MG63 (cell line): ENCODE measurements around the gene ESYT2. TPM values are rescaled to one million over a fixed set of nuclear protein-coding genes. Genes with fewer than 3 reads are reported as not detected.

Experiments used
- DNase-seq: peaks from one replicate; pipeline ENCODE4 v3.0.0-alpha.2; 2020
- H3K27me3 ChIP-seq: fragments of 250-450 bp; sonication (Bioruptor Pico); 2 replicates; pipeline ENCODE4 v1.5.1; 2020; ENCODE audit warnings: mild to moderate bottlenecking, moderate library complexity
- H3K36me3 ChIP-seq: fragments of 250-450 bp; sonication (Bioruptor Pico); 2 replicates; pipeline ENCODE4 v1.5.1; 2020; ENCODE audit warnings: mild to moderate bottlenecking, moderate library complexity
- H3K4me3 ChIP-seq: fragments of 250-450 bp; sonication (Bioruptor Pico); 2 replicates; pipeline ENCODE4 v1.5.1; 2020; ENCODE audit warnings: mild to moderate bottlenecking, moderate library complexity
- H3K9me3 ChIP-seq: fragments of 250-450 bp; sonication (Bioruptor Pico); 2 replicates; pipeline ENCODE4 v1.5.1; 2020; ENCODE audit warnings: mild to moderate bottlenecking, moderate library complexity
- total RNA-seq: library from RNA; depleted of rRNA; stranded (reverse); fragments of >200 nt; shearing (Covaris generic); gene quantifications from 2 replicates; pipeline ENCODE4 v1.2.3, GENCODE V29; 2014; ENCODE audit warnings: low replicate concordance

Gene ESYT2
- total RNA-seq, 1 experiment from 2014 or later: 38.2 TPM

- no peaks in the 10 kb centered on the region for H3K36me3 ChIP-seq
- no peaks in the 10 kb centered on the region for H3K9me3 ChIP-seq
- no peak overlapping the region for H3K4me3 ChIP-seq
- no peaks in the 10 kb centered on the region for H3K27me3 ChIP-seq
- DNase-seq: no peak
Measured at GRCh38 chr7:158771213-158771834, 58.0 kb downstream of the ESYT2 start.

- 0 out of 2 replicates have a peak, but pooled peaks cover 2% of the 10 kb centered on the region for H3K36me3 ChIP-seq
Measured at GRCh38 chr7:158767707-158768106, 61.6 kb downstream of the ESYT2 start.

GRCh38 chr7:158766570-158767281 is 62.6 kb downstream of the ESYT2 start:
- Histone ChIP-seq H3K4me3 (no peak overlapping the region), H3K27me3 (no peaks in the 10 kb centered on the region), H3K9me3 (no peaks in the 10 kb centered on the region), H3K36me3 (0 out of 2 replicates have a peak, but pooled peaks cover 2% of the 10 kb centered on the region)
- DNase-seq: no peak

More at GRCh38 chr7:158767707-158768106, 61.6 kb downstream of the ESYT2 start:
- no peaks in the 10 kb centered on the region for H3K27me3 ChIP-seq
- no peak overlapping the region for H3K4me3 ChIP-seq
- H3K9me3 ChIP-seq: no peaks in the 10 kb centered on the region
- no peak for DNase-seq

- no peak for DNase-seq
- H3K36me3 ChIP-seq: 0 out of 2 replicates have a peak, but pooled peaks cover 3% of the 10 kb centered on the region
- H3K9me3 ChIP-seq: no peaks in the 10 kb centered on the region
- no peak overlapping the region for H3K4me3 ChIP-seq
- no peaks in the 10 kb centered on the region for H3K27me3 ChIP-seq
Measured at GRCh38 chr7:158765020-158765419, 64.3 kb downstream of the ESYT2 start.

DNA sequence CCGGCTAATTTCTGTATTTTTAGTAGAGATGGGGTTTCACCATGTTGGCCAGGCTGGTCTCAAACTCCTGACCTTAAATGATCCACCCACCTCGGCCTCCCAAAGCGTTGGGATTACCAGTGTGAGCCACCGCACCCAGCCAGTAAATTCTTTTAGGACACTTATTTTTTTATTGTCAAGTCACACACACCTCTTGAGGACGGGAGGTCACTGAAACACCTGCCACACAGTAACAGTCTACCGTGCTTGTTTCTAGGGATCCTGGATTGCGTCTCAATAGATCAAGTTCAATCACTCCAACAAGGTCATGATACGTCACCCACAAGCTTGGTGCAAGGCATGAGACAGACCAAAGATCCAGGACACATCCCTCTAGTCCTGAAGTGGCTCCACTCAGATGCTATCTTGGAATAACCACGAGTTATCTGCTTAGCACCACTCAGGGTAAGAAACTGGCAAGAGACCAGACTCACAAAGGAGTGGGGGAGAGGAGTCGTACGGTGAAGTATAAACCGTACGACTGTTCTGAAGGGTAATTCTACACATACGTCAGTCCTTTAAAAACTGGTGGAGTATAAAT is 65.8 kb downstream of the ESYT2 start:
- H3K36me3 ChIP-seq: 0 out of 2 replicates have a peak, but pooled peaks cover 5% of the 10 kb centered on the region
- DNase-seq: no peak

DNA sequence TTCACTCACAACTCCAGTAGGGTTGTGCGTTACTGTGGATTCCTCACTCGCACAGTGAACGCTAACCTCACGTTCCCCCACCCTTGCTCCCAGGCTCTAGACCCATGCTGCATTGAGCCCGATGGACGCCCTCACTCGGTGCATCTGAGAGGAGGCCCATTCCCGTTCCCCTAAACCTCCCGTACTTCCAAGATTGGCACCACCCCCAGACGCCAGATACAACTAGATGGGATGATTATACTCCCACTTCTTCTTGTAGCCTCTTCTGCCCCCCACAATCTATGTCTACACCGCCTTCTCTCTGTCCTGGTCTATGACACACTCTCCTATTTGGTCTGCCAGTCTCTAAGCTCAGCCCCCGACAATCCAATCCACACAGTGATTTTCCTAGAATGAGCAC is 67.4 kb downstream of the ESYT2 start:
- Histone ChIP-seq H3K27me3 (no peaks in the 10 kb centered on the region), H3K4me3 (no peak overlapping the region), H3K36me3 (0 out of 2 replicates have a peak, but pooled peaks cover 5% of the 10 kb centered on the region), H3K9me3 (no peaks in the 10 kb centered on the region)
- DNase-seq: no peak

More for the DNA sequence above, 65.8 kb downstream of the ESYT2 start:
- Histone ChIP-seq H3K4me3 (no peak overlapping the region), H3K27me3 (no peaks in the 10 kb centered on the region), H3K9me3 (no peaks in the 10 kb centered on the region)

DNA sequence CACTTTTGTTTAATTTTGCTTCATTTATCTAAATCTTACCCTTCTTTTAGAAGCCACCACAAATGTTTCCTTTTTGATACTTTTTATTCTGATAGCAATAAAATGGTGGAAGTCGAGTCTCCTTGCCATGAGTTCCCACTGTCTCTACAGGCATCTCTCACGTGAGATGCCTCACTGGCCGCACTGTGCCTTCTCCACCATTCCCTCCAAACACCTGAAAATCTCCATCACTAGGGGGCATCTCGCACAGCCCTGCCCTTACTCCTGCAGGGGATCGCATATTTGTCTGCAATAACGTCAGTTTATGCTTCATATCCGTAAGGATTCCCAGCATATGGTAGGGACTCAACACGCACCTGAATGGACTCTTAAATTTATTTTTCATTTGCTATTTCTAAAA is 68.4 kb downstream of the ESYT2 start:
- no peak overlapping the region for H3K4me3 ChIP-seq
- 0 out of 2 replicates have a peak, but pooled peaks cover 5% of the 10 kb centered on the region for H3K36me3 ChIP-seq
- H3K27me3 ChIP-seq: no peaks in the 10 kb centered on the region
- no peak for DNase-seq
- no peaks in the 10 kb centered on the region for H3K9me3 ChIP-seq

DNA sequence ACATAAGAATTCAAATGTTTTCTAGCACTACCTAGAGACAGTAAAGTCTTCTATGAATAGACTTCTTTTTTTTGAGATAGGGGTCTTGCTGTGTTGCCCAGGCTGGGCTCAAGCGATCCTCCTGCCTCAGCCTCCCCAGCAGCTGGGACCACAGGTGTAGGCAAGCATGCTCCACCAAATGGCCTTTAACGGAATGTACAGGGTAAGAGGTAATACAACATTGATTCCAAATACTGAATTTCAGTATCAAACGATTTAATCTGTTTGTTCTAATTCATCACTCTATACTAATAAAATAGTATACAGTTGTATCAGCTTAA is 68.9 kb downstream of the ESYT2 start:
- Histone ChIP-seq H3K27me3 (no peaks in the 10 kb centered on the region), H3K9me3 (no peaks in the 10 kb centered on the region), H3K36me3 (0 out of 2 replicates have a peak, but pooled peaks cover 5% of the 10 kb centered on the region), H3K4me3 (no peak overlapping the region)
- DNase-seq: no peak

DNA sequence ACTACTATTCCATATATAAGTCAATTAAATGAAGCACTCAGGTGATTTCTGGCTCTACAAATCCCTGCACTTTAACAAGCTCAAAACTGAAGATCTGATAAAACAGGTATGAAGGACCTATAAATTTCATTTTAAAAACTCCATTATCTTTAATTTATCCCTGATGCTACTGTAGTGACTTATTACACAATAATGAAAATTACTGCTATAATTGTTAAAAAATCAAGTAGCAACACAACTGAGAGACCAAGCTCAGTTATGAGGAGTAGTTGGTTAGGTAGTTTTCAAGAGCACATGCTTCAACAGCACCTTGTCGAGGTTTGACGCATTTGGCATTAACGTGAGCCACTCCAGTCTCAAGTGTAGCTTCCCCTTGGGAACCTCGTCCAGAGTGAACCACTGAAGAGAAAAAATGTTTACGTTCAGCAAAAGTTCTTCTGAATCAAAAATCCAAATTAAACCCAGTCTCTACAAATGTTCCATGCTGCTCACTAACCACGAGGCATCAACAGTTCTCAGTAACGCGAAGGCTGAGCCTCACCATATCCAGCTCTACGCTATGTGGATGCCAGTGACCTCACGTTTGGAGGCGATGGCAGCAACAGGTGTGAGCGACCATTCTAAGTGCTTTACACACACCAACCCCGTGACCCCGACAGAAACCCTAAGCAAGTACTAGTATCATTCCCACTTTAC is 69.4 kb downstream of the ESYT2 start:
- no peak overlapping the region for H3K4me3 ChIP-seq
- H3K9me3 ChIP-seq: no peaks in the 10 kb centered on the region
- no peak for DNase-seq
- H3K36me3 ChIP-seq: 0 out of 2 replicates have a peak, but pooled peaks cover 5% of the 10 kb centered on the region
- H3K27me3 ChIP-seq: no peaks in the 10 kb centered on the region

- Histone ChIP-seq H3K36me3 (0 out of 2 replicates have a peak, but pooled peaks cover 5% of the 10 kb centered on the region), H3K4me3 (no peak overlapping the region), H3K9me3 (no peaks in the 10 kb centered on the region), H3K27me3 (no peaks in the 10 kb centered on the region)
- DNase-seq: no peak
Measured at GRCh38 chr7:158759245-158759614, 70.1 kb downstream of the ESYT2 start.

GRCh38 chr7:158758586-158759244 is 70.6 kb downstream of the ESYT2 start:
- DNase-seq: no peak
- Histone ChIP-seq H3K9me3 (no peaks in the 10 kb centered on the region), H3K36me3 (0 out of 2 replicates have a peak, but pooled peaks cover 4% of the 10 kb centered on the region), H3K4me3 (no peak overlapping the region), H3K27me3 (no peaks in the 10 kb centered on the region)

DNA sequence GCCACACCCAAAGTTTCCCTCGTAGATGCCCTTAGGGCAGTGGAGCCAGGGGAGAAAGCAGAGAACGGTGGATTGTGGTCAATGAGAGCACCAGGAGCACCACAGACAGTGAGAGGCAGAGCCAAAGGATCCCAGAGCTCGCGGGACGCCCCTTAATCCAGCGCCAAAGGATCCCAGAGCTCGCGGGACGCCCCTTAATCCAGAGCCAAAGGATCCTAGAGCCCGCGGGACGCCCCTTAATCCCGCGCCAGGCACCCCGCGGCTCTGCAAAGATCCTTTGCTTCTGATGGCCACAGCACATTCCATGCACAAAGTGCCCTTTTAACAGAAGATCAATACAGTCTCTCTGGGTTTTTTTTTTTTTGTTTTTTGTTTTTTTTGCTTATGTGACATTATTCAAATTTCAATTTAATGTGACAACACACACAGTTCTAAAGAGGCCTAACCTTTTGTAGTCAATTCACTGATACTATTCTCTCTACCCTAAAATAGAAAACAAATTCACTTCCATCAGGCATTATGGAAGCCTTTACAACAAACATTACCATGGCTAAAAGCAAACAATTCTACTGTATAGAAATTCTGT is 71.8 kb downstream of the ESYT2 start:
- Histone ChIP-seq H3K9me3 (no peaks in the 10 kb centered on the region), H3K4me3 (no peak overlapping the region), H3K27me3 (no peaks in the 10 kb centered on the region), H3K36me3 (0 out of 2 replicates have a peak, but pooled peaks cover 4% of the 10 kb centered on the region)
- DNase-seq: no peak

GRCh38 chr7:158754746-158755444 is 74.4 kb downstream of the ESYT2 start:
- no peaks in the 10 kb centered on the region for H3K9me3 ChIP-seq
- no peaks in the 10 kb centered on the region for H3K27me3 ChIP-seq
- no peak for DNase-seq
- H3K4me3 ChIP-seq: no peak overlapping the region
- peaks cover 1% of the 10 kb centered on the region; the same call in 1 of the 2 replicates for H3K36me3 ChIP-seq

DNA sequence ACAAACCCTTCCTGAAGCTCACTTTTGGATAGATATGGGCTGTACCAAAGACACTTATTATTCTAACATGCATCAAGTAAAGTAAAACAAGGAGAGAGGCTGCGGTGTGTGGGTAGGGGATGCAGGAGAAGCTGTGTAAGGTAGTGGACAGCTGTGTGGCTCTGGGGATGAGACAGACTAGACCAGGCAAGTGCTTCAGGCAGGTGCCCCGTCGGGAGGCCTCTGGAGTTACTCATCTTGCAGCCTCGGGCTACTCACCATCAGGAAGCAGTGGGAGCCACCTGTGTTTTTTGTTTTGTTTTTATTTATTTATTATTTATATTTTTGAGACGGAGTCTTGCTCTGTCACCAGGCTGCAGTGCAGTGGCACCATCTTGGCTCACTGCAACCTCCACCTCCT is 75.4 kb downstream of the ESYT2 start:
- Histone ChIP-seq H3K27me3 (no peaks in the 10 kb centered on the region), H3K4me3 (no peak overlapping the region), H3K9me3 (no peaks in the 10 kb centered on the region), H3K36me3 (no peaks in the 10 kb centered on the region; the same call in 1 of the 2 replicates)
- no peak for DNase-seq

GRCh38 chr7:158751751-158752150 is 77.6 kb downstream of the ESYT2 start:
- H3K9me3 ChIP-seq: no peaks in the 10 kb centered on the region
- H3K27me3 ChIP-seq: no peaks in the 10 kb centered on the region
- no peak for DNase-seq
- no peak overlapping the region for H3K4me3 ChIP-seq
- H3K36me3 ChIP-seq: peaks cover 2% of the 10 kb centered on the region; the same call in 1 of the 2 replicates

- H3K27me3 ChIP-seq: no peaks in the 10 kb centered on the region
- no peak for DNase-seq
- H3K4me3 ChIP-seq: no peak overlapping the region
- no peaks in the 10 kb centered on the region for H3K9me3 ChIP-seq
- peaks cover 2% of the 10 kb centered on the region; the same call in 1 of the 2 replicates for H3K36me3 ChIP-seq
Measured at GRCh38 chr7:158751199-158751598, 78.1 kb downstream of the ESYT2 start.
